NCI-H2196 treated with DMSO at 0.1 percent for 48 hours (cell line): ENCODE data around the gene STOML3.
"Not testable (repeated sequence)": the region's sequence is repeated elsewhere in the genome, so short reads cannot be mapped to it uniquely, and the experiment has no call there.

Source experiments
- DNase-seq: peaks from one replicate; lab custom pipeline; 2025; ENCODE audit not compliant: unreplicated experiment; lab: John Stamatoyannopoulos, UW

STOML3 gene

GRCh38 chr13:38990693-38991092, at the start of gene STOML3:
Gene STOML3, minus strand, starts transcription at chr13:38990831. Its CDS starts 110 bp downstream, at chr13:38990721.
- DNase-seq = no peak

GRCh38 chr13:39040206-39040605, 49.6 kb upstream of the STOML3 start:
- DNase-seq = no peak

DNA sequence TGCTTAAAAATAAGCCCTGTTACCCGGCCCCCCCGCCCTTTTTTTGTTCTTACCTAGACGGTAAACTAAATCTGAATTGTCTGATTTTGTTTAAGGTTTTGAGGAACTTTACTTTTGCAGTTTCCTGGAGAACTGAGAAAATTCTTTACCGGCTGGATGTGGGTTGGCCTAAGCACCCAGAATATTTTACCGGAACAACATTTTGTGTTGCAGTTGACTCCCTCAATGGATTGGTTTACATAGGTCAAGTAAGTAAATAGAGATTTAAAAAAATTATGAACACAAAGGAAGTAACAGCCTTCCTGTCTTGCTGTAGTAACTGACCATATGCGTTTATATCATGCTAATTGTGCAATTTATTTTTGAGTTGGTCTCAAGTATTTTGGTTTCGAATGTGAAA, 48.4 kb upstream of the STOML3 start:
- no peak for DNase-seq

DNA sequence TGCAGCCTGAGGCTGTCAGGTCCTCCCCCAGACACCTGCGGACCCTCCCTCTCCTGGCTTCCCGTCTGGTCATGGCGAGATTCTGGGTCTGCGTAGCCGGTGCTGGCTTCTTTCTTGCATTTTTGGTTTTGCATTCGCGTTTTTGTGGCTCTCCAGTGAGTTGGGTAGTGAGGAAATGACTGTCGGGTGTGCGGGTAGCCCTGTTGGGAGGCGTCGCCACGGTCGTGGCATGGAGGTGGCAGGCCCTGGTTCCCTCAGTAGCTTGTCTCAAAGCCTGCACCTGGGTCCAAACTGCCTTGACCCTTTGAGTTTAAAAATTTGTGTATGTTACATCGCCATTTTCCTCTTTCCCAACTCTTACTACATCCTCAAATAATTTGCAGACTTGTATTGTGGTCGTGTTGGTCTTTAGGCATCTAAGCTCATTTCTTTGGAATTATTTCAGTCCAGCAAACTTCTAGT, 48.0 kb upstream of the STOML3 start:
- no peak for DNase-seq

DNA sequence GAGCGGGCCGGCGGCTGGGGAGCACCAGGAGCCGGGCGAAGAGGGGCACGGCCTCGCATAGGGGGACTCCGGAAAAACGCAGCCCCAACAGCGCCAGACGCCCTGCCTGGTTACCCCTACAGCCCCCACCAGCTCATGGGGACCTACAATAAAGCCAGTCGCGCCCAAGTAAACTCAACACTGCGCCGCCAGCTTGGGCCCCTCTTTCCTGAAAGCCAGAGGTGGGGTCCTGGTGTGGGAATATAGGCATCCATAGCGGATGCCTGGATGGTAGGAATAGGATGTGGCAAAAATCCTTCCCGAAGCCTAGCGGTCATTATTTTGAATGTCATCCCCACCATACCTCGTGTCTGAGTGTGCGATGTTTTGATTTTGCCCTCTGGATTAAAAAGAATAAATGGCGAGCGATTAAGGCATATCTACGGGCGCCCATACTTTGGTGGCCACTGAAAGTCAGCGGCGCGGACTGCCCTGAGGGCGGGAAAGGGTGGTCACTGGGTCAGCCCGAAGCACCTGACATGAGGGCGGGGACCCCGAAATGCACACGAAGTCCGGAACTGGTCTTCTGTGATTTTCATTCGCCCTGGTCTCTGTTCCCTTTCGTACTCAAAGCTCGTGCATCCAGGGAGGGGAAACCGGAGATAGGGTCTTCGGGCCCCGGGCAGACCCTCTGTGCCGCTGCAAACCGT, 47.4 kb upstream of the STOML3 start, which contains the start of the genes NHLRC3 and PROSER1:
TSS of gene NHLRC3 (plus strand) at position 577 of the 689 bp plus-strand sequence. CDS start 184 bp downstream, outside the sequence.
TSS of gene PROSER1 (minus strand) at position 210 of the 689 bp plus-strand sequence. CDS start 847 bp downstream, outside the sequence.
- peak; percentile 59 for DNase-seq

DNA sequence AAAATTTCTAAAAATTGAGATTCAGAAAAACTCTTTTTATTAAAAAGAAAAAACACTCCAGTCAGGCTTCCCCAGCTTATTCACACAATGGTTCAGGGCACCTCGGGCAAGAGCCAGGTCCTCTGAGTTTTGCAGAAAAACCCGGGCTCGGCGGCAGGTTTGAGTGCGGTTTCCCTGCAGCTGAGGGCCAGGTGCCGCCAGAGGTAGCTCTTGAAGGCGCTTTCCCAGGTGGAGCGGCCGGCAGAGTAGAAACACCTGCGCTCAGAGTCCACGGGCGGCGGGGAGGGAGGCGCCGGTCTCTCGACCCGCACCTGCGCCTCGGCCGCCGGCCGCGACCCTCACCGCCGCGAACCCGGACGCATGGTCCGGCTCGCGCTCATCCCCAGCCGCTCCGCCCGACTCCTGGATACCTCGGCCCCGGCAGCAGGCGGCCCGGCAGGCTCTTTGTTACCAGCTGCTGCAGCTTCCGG, 46.8 kb upstream of the STOML3 start:
- peak; percentile 30 for DNase-seq

DNA sequence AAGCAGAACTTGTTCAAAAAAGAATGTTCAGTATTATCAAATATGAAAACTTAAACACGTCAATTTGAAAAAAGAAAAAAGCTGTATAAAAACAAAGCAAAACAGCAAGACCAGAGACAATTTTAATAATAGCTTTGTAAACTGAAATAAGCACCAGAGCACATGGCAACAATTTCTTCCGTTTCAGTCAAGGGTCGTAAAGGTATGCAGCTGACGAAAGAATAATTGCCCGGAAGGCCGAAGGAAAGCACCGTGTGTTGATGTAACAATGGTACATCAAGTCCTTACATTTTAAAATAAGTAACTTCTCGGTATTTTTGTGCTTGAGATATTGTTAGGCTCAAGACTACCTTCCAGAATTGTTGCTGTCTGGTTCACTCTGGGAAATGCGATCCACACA, 45.6 kb upstream of the STOML3 start:
- DNase-seq = no peak

DNA sequence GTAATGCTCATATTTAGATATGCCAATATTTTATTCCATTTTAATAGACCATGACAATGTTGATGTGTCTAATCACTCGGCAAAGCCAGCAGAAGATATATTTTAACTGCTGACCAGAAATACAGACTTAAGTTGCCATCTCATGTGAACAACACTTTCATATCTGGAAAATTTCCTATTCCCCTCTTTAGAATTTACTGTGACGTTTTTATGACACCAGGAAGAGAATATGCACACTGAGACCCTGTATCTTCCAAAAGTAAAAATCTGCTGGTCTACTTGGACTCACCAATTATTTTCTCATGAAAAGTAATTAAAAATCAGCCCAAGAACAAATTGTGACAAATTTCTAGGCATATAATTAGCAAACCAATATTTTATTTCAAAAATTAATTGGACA, 45.2 kb upstream of the STOML3 start:
- no peak for DNase-seq

GRCh38 chr13:39035204-39035603, 44.6 kb upstream of the STOML3 start:
- no peak for DNase-seq

- DNase-seq = no peak
These were observed 43.5 kb upstream of the STOML3 start for GRCh38 chr13:39034085-39034484.

DNA sequence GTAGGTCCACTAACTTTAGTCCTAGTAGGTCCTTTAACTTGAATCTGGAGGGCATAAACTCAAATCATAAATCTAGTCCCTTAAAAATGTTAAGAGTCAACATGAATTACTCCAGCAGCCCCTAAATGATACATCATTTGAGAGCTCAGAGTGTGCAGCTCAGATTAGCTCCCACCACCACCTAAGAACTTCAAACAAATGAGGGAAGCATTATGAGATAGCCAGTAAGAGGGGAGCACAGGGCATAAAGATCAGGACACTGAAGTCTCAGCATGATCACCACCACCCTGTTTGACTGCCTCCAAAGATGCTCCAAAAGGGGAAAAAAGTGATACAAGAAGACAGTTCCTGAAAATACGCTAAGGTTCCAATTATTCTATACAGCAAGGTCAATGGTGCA, 41.5 kb upstream of the STOML3 start:
- no peak for DNase-seq

DNA sequence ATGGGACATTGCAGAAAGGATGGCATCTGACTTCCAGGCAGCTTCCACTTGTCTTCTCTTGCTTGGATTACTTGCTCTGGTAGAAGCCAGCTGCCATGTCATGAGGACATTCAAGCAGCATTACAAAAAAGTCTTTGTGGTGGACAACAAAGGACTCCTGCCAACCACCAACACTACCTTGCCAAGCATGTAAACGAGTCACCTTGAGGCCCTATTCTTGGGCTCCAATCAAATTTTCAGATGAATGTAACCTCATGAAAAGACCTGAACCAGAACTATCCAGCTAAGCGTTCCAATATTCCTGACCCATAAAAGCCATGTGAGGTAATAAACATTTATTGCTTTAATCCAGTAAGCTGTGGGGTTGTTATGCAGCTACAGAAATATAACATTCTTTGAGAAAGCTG, 34.8 kb upstream of the STOML3 start:
- no peak for DNase-seq

DNA sequence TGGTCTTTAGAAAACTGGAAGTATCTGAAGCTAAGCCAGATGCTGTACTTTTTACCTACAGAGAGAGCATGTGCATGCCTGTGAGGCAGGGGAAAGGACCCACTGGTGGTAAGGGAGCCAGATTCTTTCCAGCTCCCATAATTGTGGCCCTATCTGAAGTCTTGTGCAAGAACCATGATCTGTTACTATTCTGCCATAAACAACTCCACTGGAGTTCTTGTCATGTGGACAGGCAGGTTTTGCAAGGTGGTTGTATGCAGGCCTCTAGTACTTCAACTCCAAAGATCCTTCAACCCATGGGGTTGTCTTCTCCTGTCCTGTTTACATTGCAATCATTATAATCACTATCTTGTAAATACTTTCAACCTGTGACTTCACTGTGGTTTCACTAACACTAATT, 33.1 kb upstream of the STOML3 start:
- DNase-seq = no peak

DNA sequence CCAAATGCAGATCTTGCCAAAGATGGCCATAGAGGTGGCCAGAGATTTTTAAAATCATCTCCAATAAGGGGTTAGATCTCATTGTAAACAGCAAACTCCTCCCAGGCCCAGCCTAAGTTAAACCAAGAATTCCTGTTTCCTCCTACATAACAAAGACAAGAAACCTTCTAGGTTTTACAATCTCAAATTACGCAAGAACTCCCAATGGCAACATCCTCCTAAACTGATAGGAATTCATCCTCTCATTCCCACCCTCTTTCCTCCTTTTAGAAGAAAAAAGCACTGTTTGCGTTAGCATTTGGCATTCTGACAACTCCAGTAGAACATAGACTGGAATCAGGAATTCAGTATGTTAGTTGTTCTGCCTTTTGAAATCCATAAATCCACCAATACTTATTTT, 32.7 kb upstream of the STOML3 start:
- DNase-seq = no peak

- no peak for DNase-seq
These were observed 30.3 kb upstream of the STOML3 start for GRCh38 chr13:39020853-39021462.

- DNase-seq = peak; percentile 2
These were observed 26.2 kb upstream of the STOML3 start for GRCh38 chr13:39016787-39017186.

DNA sequence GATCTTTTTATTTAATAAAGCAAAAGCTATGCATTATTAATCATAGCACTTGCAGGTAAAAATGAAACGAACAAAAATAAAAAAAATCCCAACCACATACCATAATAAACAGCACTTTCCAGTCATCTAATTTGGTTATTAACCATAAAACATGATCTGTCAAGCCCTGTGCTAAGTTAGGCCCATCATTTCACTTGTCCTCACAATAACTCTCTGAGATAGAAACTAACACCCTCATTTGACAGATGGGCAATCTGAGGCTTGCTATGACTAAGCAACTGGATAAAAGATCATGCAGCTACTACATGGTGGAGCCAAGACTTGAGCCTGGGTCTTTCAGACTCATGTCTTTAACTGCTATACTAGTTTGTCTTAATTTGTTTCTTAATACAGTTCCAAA, 25.5 kb upstream of the STOML3 start:
- DNase-seq = no peak

DNA sequence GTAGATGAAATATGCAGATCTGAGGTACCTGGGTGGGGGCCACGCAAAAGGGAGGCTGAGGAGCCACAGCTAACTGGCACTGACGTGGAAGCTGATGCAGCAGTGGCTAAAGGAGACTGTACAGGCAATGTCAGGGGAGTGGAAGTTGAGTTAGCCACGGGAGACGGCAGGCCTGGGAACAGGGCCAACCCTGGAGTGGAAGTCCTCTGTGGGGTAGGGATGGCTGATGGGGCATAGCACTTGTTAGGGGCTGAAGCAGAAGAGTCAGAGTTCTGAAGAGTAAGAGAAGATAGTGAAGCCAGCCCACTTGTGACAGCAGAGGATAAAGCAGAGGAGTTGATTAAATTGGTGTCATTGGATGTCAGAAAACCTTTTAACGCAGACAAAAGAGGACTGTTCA, 22.8 kb upstream of the STOML3 start:
- no peak for DNase-seq

DNA sequence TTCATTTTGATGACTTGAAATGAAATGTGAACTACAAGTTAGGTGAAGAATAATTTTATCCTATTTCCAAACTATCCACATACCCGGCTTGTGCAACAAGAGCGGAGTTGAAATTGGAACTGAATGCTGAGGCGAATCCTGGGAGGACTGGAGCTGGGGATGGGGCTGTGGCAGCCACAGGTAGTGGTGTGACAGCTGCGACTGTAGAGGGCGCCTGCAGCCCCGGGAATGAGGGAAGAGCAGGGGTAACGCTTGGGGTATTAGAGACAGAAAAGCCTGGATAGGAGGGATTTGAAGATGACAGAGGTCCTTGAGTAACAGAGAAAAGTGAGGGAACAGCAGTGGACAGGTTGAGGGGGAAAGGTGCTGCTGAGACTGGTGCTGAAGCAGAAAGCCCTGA, 22.0 kb upstream of the STOML3 start:
- no peak for DNase-seq

DNA sequence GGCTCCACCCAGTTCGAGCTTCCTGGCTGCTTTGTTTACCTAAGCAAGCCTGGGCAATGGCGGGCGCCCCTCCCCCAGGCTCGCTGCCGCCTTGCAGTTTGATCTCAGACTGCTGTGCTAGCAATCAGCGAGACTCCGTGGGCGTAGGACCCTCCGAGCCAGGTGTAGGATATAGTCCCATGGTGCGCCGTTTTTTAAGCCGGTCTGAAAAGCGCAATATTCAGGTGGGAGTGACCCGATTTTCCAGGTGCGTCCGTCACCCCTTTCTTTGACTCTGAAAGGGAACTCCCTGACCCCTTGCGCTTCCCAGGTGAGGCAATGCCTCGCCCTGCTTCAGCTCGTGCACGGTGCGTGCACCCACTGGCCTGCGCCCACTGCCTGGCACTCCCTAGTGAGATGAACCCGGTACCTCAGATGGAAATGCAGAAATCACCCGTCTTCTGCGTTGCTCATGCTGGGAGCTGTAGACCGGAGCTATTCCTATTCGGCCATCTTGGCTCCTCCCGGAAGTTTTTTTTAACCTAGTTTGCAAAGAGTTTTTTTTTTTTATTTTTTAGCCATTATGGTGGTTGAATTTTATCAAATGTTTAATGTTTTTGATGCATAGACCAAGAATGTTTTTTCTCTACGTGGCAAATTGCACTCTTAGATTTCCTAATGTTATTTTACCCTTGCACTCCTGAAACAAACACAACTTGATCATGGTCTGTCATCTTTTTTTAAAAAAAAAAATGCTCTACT, 15.9 kb upstream of the STOML3 start:
- DNase-seq = not testable (repeated sequence)

DNA sequence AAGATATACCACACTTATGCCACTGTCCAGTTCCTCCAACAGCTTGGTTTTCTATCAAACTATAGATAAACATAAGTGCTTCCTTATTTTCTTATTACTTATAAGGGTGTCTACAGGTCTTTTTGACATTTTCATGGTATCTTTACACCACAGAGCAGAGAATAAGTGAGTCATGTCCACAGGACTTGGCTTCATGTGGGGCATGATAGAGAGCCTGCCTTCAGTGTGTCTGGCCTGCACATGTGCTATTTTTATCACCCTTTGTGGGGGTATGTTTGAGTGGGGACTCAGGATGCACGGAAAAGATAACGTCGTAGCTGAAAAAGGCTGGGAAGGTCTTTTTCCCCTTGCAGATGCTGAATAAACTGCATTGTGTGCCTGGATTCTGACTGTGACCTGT, 8.1 kb upstream of the STOML3 start:
- no peak for DNase-seq

DNA sequence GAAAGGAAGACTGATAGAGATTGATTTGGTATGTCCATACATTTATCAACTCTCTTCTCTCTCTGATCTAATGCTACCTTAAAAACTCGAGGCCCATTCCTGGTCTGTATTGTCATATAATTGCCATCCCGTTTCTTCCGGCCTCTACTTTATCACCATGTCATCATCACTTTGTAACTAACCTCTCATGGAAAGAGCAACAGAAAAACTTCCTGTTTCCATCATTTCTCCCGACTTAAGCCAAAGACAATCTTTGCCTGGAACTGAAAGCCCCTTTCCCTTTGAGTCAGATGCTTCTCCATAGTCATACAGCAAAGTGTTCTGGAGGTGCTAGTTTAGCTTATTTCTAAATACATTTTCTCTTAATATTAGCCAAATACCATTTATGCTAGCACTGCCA, 2.8 kb upstream of the STOML3 start:
- DNase-seq = no peak
